PC-9 (cell line): ENCODE measurements around the gene CEP72.

Experiments
- CTCF ChIP-seq: fragments of 200-600 bp; sonication (generic); conservative IDR thresholded peaks from 2 replicates; pipeline ENCODE4 v1.6.1; 2017; ENCODE audit warnings: mixed run types, antibody characterized with exemption, mild to moderate bottlenecking, moderate library complexity
- EZH2 ChIP-seq: fragments of 200-600 bp; sonication (generic); IDR thresholded peaks from 2 replicates; pipeline ENCODE4 v1.8.0; 2017; ENCODE audit warnings: antibody characterized with exemption, low read depth

DNA sequence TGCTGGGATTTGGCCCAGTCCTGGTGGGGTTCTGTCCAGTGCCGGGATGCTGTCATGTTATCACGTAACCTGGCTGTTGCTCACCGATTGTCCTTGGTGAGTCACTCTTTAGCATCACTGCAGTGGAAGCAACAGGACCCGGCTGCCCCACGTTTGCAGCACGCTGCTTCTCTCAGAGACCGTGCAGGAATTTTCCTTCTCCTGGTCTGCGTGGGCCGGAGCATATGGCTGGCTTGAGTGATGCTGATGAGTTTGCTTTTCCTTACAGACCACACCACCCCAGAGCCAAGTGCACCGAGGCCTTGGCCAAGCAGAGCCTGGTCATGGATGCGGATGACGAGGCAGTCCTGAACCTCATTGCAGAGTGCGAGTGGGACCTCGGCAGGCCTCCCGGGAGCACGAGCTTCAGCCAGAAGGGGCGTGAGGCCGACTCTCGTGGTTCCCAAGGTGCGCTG lies 21.4 kb downstream of the CEP72 start:
- no peak for TF ChIP-seq CTCF
- no peak for TF ChIP-seq EZH2
